Subcutaneous adipose tissue (tissue), 4 donors: ENCODE results near the gene SLK. TPM values are rescaled to one million over a fixed set of nuclear protein-coding genes. Genes with fewer than 3 reads are reported as not detected.

Source experiments
- CTCF ChIP-seq: fragments of 450-650 bp; IDR thresholded peaks from one replicate; pipeline ENCODE4 v1.5.1; 2016; ENCODE audit warnings: low read depth, mild to moderate bottlenecking, control low read depth, antibody characterized with exemption, moderate library complexity
- total RNA-seq, 4 donors: library from RNA; depleted of rRNA; stranded (reverse); fragments of >200 nt; gene quantifications; one replicate each; pipeline ENCODE4 v1.1.0, GENCODE V29; 2016

SLK gene
- total RNA-seq, 4 donors from 2014 or later: 47.4 to 73.5 (median 65.9) TPM

DNA sequence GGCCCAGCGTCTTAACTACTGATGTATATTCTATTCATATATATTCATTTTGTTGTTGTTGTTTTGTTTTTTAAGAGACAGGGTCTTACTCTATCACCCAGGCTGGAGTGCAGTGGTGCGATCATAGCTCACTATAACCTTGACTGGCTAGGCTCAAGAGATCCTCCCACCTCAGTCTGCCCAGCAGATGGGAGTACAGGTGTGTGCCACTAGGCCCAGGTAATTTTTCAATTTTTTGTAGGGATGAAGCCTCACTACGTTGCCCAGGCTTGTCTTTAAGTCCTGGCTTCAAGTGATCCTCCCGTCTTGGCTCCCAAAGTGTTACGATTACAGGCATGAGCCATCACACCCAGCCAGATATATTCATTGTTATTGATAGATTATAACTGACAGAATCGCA, 36.1 kb upstream of the SLK start:
- TF ChIP-seq CTCF: no peak

- no peak for TF ChIP-seq CTCF
Observed at GRCh38 chr10:103931603-103932002, 35.3 kb upstream of the SLK start.

DNA sequence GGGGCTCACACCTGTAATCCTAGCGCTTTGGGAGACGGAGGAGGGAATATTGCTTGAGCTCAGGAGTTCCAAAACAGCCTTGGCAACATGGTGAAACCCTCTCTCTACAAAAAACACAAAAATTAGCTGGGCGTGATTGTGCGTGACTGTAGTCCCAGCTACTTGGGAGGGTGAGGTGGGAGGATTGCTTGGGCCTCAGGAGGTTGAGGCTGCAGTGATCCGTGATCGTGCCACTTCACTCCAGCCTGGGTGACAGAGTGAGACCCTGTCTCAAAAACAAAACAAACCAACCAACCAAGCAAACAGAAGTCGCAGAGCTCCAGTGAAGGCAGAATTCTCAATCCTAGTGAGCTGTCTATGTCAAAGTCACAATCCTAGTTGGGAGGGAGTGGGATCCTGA, 34.7 kb upstream of the SLK start:
- TF ChIP-seq CTCF: no peak

- no peak for TF ChIP-seq CTCF
Observed at GRCh38 chr10:103932971-103933370, 34.0 kb upstream of the SLK start.

DNA sequence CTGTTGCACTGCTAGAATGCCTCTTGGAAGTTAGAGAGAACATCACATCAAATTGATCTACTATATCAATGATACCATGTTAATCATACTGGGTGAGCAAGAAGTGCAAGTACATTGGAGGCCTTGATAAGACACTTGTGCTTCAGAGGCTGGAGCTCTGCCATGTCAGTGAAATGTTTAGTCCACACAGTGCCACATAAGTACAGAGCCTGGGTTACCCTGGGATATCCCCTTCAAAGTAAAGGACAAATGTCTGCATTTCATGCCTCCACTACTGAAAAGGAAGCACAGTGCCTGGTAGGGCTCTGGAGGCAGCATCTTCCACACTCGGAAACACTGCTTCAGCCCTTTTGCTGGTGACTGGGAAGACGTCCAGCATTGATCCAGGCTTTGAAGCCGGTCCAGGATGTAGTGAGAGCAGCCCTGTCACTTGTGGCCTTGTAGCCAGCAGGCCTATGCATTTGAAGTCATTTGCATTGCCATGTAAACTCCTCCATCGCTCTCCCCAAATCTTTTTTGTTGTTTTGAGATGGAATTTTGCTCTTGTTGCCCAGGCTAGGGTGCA, 33.3 kb upstream of the SLK start:
- TF ChIP-seq CTCF: no peak

DNA sequence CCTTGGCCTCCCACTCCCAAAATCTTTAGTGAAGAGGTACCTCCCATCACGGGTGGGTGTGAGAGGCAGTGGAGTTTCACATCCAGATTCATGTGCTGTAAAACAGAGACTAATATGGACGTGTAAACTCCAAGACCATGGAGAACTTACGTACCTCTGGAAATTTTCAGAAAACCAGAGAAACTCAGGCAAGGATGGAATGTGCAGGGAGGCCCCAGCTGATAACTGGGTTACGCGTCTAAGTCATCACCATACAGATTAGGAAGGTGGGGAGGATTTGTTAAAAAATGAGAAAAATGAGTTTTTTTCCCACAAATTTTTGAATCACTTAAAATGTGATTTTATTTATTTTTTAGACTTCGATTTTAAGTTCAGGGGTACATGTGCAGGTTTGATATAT, 32.6 kb upstream of the SLK start:
- no peak for TF ChIP-seq CTCF

DNA sequence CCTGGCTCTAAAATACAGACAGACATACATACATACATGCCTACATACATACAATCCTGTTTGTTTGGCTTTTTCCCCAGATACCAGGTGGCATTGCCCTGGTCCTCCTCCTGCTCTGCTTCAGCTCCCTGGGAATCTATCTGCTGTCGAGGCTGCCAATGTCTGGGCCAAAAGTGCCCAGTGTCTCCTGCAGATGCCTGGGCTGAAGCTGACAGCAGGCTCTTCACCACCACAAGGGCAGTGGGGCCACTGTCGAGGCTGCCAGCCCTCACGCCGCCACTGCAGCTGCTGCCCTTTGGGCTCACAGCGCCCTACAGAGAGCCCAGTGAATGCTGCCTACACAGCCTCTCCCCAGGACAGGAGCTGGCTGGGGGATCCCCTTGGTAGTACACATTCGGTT, 30.9 kb upstream of the SLK start:
- TF ChIP-seq CTCF: no peak
